Coronary artery (tissue), 2 donors: ENCODE results near the gene ASCC1.
A peak's percentile ranks its signal among the peaks of the same experiment; 100 is the strongest.
"Not testable (repeated sequence)": the region's sequence is repeated elsewhere in the genome, so short reads cannot be mapped to it uniquely, and the experiment has no call there.

Experiments used
- DNase-seq: peaks from one replicate; pipeline ENCODE4 v3.0.0-alpha.2; 2017; ENCODE audit warnings: low spot score
- H3K27ac ChIP-seq, 2 donors: fragments of 200-600 bp; sonication (generic); one replicate each; pipeline ENCODE4 v1.5.1; 2016 to 2019
- H3K4me3 ChIP-seq: fragments of 200-600 bp; sonication (generic); 2 replicates; pipeline ENCODE4 v1.5.1; 2016; ENCODE audit warnings: mild to moderate bottlenecking, moderate library complexity
- CTCF ChIP-seq: fragments of 200-600 bp; sonication (generic); IDR thresholded peaks from one replicate; pipeline ENCODE4 v1.5.1; 2019; ENCODE audit warnings: antibody characterized with exemption

The ASCC1 gene

GRCh38 chr10:72227826-72228225 lies 11.8 kb upstream of the ASCC1 start:
- no peak for TF ChIP-seq CTCF
- Histone ChIP-seq H3K4me3 (no peak overlapping the region), H3K27ac (peak overlapping the region in 1 of 2 donors; percentile 72)
- no peak for DNase-seq

- peak overlapping the region in 1 of 2 donors; percentile 26 for H3K27ac ChIP-seq
- DNase-seq, result peak; percentile 29
- TF ChIP-seq CTCF, result no peak
- H3K4me3 ChIP-seq, result no peak overlapping the region
Observed at GRCh38 chr10:72226418-72227027, 10.4 kb upstream of the ASCC1 start.

GRCh38 chr10:72224191-72224590 lies 8.1 kb upstream of the ASCC1 start:
- H3K4me3 ChIP-seq, result not testable (repeated sequence)
- H3K27ac ChIP-seq, result peak overlapping the region; percentile 74 to 77
- DNase-seq, result peak; percentile 38

- H3K27ac ChIP-seq, result peak overlapping the region; percentile 74 to 77
- DNase-seq, result peak; percentile 71
- H3K4me3 ChIP-seq, result peak overlapping the region; percentile 26
- no peak for TF ChIP-seq CTCF
Observed at GRCh38 chr10:72223743-72224101, 7.6 kb upstream of the ASCC1 start.

- TF ChIP-seq CTCF, result no peak
- Histone ChIP-seq H3K27ac (peak overlapping the region in 1 of 2 donors; percentile 32), H3K4me3 (no peak overlapping the region)
- DNase-seq, result no peak
Observed at GRCh38 chr10:72221278-72221677, 5.2 kb upstream of the ASCC1 start.

GRCh38 chr10:72220637-72221036 lies 4.6 kb upstream of the ASCC1 start:
- no peak for DNase-seq
- Histone ChIP-seq H3K27ac (peak overlapping the region in 1 of 2 donors; percentile 32), H3K4me3 (no peak overlapping the region)
- TF ChIP-seq CTCF, result no peak

GRCh38 chr10:72219235-72219814 lies 3.2 kb upstream of the ASCC1 start:
- DNase-seq, result no peak
- H3K27ac ChIP-seq, result peak overlapping the region; percentile 66 to 80
- TF ChIP-seq CTCF, result no peak
- peak overlapping the region; percentile 23 for H3K4me3 ChIP-seq
